Measurements from ENCODE around the gene PSMA8. TPM values are rescaled to one million over a fixed set of nuclear protein-coding genes. Genes with fewer than 3 reads are reported as not detected.

PSMA8 gene
- total RNA-seq, result not detected in 2 replicates

GRCh38 chr18:26133652-26134051 is at the start of gene PSMA8:
TSS of gene PSMA8 (plus strand) at chr18:26133869. CDS start at chr18:26133966, 97 bp downstream.

GRCh38 chr18:26090130-26091046 is 43.3 kb upstream of the PSMA8 start, which contains the start of gene SS18:
TSS of gene SS18 (minus strand) at chr18:26090613. CDS start at chr18:26090569, 44 bp downstream.

GRCh38 chr18:26226229-26227050 is 92.8 kb downstream of the PSMA8 start, which contains the start of gene TAF4B:
TSS of gene TAF4B (plus strand) at chr18:26226445. CDS start at chr18:26226934, 489 bp downstream.

Other genes with a start within 250 kb of the PSMA8 start
- 56.8 and 63.6 TPM in 2 replicates for gene SS18, start 43.3 kb upstream of the PSMA8 start, total RNA-seq
- 0.29 and 0.53 TPM in 2 replicates for gene TAF4B, start 92.6 kb downstream of the PSMA8 start, total RNA-seq